HEK293T (cell line): Measurements from ENCODE around the gene ALK.

Experiments
- FOXA1 ChIP-seq: fragments of 450-650 bp; IDR thresholded peaks from 2 replicates; pipeline ENCODE4 v1.6.1; 2016; ENCODE audit warnings: mild to moderate bottlenecking
- ZNF384 ChIP-seq: fragments of 450-650 bp; IDR thresholded peaks from 2 replicates; pipeline ENCODE4 v1.6.1; 2016

GRCh38 chr2:29562896-29563295 lies 358.5 kb downstream of the ALK start:
- TF ChIP-seq ZNF384 (no peak), FOXA1 (no peak)
